Breast epithelium (tissue), 3 donors: Measurements from ENCODE around the gene LAMA1.

Experiments
- CTCF ChIP-seq, 3 donors: fragments of 450-650 bp; IDR thresholded peaks; one replicate each; pipeline ENCODE4 v1.5.1; 2016 to 2017; ENCODE audit warnings: antibody characterized with exemption in 3 of 3, mild to moderate bottlenecking in 3 of 3, moderate library complexity in 3 of 3
- POLR2A ChIP-seq: fragments of 450-650 bp; IDR thresholded peaks from one replicate; pipeline ENCODE4 v1.6.1; 2016; ENCODE audit warnings: antibody characterized with exemption, mild to moderate bottlenecking, moderate library complexity

- TF ChIP-seq CTCF (IDR thresholded peaks at IDR 0.05): no peak
- TF ChIP-seq POLR2A: no peak
Observed at GRCh38 chr18:6994771-6995430, 122.7 kb downstream of the LAMA1 start.
